ENCODE results near the gene FAM227B. TPM values are rescaled to one million over a fixed set of nuclear protein-coding genes. Genes with fewer than 3 reads are reported as not detected.
"Not testable (repeated sequence)": the region's sequence is repeated elsewhere in the genome, so short reads cannot be mapped to it uniquely, and the experiment has no call there.

FAM227B gene
- total RNA-seq, 1 donor from 2014 or later: 6.0 TPM

DNA sequence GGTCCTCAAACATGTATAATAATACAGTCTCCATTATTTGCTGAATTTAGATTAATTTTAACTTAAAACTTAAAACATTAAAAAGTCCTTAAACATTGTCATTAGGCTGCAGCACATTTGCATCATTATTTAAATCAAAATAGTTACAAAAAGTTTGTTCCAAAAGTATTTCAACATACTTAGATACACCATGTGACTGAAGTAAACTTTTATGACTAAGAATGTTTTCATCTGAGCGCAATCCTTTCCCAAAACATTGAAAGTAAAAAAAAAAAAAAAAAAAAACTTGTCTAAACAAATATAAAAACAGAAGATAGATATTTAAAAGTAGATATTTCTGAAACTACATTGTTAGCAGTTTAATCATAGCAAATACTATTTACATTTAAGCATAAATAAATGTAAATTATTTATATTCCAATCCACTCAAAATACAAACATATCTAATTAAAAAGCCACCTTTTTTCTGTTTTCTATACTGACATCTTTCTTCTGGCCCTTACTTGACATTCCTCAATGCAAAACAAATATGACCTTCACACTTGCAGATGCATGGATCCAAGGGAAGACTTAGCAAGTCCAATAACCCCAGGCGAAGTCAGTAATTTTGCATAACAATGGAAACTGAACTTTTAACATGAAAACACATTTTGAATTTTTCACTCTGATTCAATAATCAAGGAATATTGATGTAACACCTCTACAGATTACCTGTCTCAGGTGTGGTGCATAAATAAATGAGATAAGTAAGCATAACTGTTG, 10.3 kb downstream of the FAM227B start:
- no peak for DNase-seq (ENCODE audit: low spot score)

DNA sequence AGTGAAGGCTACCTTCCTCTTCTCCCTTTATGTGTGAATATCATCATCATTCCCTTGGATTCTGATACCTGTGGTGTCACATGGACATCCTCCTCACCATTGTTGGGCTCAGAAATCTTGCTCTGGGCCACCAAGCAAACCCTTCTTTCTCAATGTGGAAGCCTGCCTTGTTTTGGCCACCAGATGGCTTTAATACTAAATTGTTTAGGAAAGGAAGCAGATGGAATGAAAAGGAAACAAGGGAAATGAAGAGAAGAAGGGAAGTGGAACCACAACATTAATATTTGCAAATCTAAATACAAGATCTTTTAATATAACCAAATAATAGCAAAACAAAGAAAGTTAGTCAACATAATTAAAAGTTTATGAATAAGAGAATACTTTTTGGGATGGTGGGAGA, 14.0 kb downstream of the FAM227B start:
- no peak for DNase-seq (ENCODE audit: low spot score)

DNA sequence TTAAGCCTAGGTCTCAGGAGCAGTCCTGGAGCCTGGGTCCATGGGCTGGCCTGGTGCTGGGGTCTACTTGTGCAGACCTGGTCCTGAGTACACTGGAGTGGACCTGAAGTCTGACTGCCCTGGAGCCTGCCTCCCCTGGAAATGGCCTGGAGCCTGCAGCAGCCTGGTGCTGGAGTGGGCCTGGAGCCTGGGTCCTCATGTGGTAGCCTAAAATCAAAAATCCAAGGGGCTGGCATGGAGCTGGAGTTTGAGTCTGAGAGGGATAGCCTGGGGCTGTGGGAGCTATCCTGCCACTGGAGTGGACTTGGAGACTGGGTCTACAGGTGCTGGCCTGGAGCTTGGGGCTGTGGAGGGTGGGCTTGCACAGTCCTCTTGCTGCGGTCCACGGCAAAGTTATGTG, 15.0 kb downstream of the FAM227B start:
- DNase-seq (ENCODE audit: low spot score): no peak

DNA sequence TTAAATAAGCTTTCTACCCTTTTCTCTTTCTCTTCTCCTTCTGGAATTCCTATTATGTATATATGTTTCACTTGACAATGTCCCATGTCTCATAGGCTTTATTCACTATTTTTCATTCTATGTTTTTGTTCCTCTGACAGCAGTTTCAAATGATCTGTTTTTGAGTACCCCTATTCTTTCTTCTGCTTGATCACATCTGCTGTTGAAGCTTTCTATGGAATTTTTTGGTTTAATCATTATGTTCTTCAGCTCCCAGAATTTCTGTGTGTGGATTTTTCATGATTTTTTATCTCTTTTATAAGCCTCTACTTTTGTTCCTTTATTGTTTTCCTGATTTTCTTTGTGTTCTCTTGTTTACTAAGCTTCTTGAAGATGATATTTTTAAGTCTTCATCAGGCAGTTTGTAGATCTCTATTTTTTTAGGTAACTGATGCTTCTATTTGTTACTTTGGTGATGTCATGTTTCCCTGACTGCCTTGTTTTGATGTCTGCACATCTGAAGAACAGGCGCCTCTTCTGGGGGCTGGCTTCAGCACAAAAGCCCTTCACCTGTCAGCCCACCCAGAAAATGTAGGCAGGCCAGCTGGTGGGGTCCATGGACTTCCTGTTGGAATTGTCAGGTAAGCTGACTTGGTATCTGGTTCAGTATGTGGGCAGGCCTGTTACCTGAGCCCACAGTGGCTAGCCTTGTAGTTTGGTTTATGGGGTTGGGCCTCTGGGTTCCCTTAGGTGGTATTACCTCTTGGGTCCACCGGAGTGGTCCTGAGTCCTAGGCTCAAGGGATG, 15.8 kb downstream of the FAM227B start:
- no peak for DNase-seq (ENCODE audit: low spot score)

DNA sequence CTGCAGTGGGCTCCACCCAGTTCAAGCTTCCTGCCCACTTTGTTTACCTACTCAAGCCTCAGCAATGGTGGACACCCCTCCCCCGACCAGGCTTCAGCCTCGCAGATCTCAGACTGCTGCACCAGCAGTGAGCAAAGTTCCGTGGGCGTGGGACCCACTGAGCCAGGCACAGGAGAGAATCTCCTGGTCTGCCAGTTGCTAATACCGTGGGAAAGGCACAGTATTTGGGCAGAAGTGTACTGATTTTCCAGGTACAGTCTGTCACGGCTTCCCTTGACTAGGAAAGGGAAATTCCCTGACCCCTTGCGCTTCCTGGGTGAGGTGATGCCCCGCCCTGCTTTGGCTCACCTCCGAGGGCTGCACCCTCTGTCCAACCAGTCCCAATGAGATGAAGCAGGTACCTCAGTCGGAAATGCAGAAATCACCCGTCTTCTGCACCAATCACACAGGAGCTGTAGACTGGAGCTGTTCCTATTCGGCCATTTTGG, 27.7 kb downstream of the FAM227B start:
- not testable (repeated sequence) for DNase-seq (ENCODE audit: low spot score)

DNA sequence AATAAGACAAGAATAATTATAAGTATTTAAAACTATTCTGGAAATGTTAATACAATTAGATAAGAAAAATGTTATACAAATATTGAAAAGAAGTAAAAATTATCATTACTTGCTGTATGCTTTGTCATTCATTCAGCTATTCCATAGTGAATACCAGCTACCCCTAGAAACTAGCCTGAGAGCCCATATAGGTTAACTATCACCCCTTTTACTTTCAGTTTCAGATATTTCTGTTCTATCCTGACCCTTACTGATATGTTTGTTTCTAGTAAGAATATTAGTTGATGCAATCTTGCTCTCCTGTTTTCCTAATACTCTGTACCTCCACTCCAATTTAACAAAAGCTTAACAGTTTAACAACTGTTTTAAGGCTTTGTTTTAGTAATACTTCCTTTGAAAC, 31.6 kb downstream of the FAM227B start:
- no peak for DNase-seq (ENCODE audit: low spot score)

DNA sequence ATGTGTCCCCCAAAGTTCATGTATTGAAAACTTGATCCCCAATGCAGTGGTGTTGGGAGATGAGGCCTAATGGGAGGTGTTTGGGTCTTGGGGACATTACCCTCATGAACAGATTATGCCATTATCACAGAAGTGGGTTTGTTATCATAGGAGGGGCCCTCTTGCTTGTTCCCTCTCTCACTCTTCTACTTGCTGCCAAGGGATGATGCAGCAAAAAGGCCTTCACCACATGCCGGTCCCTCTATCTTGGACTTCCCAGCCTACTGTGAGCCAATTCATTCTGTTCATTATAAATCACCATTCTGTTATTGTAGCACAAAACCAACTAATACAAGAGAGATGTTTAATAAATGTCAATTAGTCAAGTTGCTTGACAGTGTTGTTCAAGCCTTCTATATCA, 47.2 kb downstream of the FAM227B start:
- no peak for DNase-seq (ENCODE audit: low spot score)

DNA sequence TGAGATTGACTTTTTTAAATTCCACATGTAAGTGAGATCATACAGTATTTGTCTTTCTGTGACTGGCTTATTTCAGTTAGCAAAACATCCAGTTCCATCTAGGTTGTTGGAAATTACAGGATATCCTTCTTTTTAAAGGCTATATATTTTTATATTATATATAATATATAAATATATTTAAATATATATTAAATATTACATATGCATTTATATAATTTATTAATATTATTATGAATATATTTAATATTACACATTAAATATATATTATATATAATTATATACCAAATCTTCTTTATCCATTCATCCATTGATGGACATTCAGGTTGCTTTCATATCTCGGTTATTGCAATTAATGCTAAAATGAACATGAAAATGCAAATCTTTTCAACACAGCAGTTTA, 49.9 kb downstream of the FAM227B start:
- DNase-seq (ENCODE audit: low spot score): no peak

DNA sequence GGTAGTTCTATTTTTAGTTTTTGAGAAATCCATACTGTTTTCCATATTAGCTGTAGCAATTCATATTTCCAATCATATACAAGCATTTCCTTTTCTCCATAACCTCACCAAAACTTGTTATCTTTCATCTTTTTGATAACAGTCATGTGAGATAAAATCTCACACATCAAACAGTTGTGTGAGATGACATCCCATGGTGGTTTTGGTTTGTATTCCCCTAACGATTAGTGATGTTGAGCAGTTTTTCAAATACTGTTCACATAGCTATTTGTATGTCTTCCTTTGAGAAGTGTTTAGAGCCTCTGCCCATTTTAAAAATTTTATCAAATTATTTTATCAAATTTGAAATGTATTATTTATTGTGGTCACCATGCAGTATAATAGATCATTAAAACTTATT, 50.4 kb downstream of the FAM227B start:
- DNase-seq (ENCODE audit: low spot score): no peak

DNA sequence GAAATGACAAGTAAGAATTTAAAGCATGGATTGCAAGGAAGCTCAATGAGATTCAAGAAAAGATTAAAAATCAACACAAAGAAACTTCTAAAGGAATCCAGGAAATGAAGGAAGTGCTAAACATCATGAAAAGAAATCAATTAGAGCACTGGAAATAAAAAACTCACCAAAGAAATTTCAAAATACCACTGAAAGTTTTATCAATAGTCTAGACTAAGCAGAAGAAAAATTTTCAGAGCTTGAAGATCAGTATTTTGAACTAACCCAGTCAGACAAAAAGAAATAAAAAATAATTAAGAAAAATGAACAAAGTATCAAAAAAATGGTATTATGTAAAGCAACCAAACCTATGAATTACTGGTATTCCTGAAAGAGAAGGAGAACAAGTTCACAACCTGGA, 60.6 kb downstream of the FAM227B start:
- no peak for DNase-seq (ENCODE audit: low spot score)

DNA sequence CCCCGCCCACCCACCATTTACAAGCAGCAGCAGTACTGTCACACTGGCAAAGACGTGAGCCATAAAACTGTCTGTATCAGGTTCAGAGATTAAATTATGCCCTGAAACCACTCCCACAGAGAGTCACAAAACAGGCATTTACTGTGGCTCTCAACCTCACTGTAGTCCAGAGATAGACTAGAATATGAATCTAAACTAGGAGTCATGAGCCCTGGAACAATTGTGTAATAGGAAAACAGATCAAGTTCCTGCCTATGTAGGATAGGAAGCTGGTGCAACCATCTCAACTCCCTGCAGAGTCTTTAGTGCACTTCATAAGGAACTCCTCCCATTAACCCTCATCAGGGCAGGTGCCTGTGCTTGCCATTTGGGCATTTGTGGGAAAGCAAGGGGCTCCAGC, 61.7 kb downstream of the FAM227B start:
- DNase-seq (ENCODE audit: low spot score): no peak

DNA sequence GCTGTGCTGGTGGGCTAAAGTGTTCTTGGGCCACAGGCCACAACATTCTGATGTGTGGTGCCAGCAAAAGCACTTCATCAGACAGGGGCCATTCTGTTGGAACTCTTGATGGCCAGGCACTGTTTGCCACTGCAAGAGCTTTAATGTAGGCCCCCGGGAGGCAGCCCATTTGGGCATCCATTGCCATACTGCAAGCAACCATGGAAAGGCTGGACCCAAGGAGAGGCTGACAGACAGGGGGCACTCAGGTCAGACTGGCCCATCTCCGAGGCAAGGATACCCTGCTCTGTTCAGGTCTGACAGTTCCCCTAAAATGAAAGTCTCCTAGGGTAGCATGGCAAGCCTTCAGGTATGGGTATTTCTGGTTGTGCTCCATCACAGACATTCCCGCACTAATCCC, 64.2 kb downstream of the FAM227B start:
- DNase-seq (ENCODE audit: low spot score): no peak

DNA sequence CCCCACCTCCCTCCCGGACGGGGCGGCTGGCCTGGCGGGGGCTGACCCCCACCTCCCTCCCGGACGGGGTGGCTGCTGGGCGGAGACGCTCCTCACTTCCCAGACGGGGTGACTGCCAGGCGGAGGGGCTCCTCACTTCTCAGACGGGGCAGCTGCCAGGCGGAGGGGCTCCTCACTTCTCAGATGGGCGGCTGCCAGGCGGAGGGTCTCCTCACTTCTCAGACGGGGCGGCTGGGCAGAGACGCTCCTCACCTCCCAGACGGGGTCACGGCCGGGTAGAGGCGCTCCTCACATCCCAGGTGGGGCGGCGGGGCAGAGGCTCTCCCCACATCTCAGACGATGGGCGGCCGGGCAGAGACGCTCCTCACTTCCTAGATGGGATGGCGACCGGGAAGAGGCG, 70.3 kb downstream of the FAM227B start:
- not testable (repeated sequence) for DNase-seq (ENCODE audit: low spot score)

DNA sequence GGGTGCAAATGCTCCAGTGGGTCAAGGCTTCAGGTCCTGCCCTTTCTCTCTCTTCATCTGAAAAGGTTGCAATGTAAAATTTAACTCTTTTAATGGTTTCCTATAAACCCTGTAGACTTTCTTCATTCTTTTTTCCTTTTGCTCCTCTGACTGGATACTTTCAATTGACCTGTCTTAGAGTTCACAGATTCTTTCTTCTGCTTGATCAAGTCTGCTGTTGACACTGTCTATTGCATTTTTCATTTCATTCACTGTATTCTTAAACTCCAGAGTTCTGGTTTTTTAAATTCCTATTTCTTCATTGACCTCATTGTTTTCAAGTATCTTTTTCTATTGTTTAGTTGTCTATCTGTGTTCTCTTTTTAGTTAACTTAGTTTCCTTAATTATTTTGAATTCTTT, 82.1 kb downstream of the FAM227B start:
- DNase-seq (ENCODE audit: low spot score): no peak

DNA sequence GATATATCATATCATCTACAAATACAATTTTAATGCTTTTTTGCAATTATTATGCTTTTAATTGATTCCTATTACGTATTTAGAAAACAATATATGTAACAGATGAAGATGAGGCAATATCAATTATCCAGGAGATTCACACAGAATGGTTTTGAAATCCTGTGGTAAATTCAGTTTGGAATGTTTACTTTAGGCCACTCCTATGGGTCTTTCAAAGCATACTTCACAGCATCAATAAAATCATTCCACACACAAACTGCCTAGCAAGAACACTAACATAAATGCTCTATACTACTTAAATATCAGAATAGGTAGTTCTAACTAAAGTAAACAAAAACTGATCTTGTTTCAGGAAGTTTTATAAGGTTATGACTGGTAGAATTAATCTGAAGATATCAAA, 90.5 kb downstream of the FAM227B start:
- DNase-seq (ENCODE audit: low spot score): no peak

DNA sequence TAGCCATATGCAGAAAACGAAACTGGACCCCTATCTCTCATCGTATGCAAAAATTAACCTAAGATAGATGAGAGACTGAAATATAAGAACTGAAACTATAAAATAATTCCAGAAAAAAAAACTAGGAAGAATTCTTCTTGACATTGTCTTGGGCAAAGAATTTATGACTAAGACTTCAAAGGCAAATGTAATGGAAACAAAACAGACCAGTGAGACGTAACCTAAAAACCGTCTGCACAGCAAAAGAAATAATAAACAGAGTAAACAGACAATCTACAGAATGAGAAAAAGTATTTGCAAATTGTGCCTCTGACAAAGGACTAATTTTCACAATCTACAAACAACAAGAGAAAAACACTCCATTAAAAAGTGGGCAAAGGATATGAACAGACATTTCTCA, 92.3 kb downstream of the FAM227B start:
- no peak for DNase-seq (ENCODE audit: low spot score)

DNA sequence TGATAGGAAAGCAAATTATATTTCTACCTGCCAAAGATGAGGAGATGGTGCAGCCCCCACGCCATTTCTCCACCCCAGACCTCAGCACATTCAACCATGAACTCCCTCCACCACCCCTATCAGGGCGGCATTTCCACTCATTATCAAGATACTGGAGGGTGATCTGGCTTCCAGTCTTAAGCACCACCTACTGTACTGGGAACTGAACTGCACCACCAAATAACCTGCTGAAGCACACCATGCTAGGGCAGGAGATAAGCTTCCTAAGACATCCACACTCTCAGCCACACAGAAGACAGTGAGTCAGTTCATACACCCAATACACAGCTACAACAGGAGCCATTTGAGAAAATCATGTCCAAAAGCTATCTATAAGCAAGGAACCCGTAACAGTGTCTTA, 98.8 kb downstream of the FAM227B start:
- DNase-seq (ENCODE audit: low spot score): no peak

DNA sequence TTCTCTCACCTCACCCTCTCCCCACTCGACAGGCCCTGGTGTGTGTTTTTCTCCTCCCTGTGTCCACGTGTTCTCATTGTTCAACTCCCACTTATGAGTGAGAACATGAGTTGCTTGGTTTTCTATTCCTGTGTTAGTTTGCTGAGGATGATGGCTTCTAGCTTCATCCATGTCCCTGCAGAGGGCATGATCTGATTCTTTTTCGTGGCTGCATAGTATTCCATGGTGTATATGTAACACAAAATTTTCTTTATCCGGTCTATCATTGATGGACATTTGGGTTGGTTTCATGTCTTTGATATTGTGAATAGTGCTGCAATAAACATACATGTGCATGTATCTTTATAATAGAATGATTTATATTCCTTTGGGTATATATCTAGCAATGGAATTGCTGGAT, 107.9 kb downstream of the FAM227B start:
- DNase-seq (ENCODE audit: low spot score): not testable (repeated sequence)

DNA sequence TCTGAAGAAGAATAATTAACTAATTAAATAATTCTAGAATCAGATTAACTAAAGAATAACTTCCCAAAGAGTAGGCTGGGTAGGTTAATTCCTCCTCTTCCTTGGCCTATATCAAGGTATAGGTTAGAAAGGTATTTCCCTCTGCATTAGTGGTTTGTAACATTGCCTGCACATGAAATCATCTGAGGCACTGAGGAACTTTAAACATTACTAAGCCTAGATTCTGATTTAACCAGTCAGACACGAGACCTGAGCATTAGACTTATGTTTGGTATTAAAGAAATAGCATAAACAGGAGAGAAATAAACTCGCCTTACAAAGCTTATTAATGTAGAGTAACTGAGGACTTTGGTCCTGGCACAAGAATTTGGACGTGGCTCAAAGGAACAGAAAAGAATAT, 113.4 kb downstream of the FAM227B start:
- no peak for DNase-seq (ENCODE audit: low spot score)

DNA sequence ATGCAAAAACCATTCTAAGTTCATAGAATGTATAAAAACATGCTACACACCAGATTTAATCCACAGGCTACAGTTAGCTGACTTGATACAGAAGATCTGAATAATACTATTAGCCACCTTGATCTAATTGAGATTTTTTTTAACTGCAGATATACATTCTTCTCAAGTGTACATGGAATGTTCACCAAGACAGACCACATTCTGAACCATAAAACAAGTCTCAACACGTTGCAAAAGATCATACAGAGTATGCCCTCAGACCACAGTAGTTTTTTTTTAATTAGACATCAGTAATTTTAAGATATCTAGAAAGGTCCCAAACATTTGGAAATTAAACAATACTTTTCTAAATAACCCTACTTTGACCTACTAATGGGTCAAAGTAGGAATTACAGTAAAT, 114.3 kb downstream of the FAM227B start:
- DNase-seq (ENCODE audit: low spot score): no peak

DNA sequence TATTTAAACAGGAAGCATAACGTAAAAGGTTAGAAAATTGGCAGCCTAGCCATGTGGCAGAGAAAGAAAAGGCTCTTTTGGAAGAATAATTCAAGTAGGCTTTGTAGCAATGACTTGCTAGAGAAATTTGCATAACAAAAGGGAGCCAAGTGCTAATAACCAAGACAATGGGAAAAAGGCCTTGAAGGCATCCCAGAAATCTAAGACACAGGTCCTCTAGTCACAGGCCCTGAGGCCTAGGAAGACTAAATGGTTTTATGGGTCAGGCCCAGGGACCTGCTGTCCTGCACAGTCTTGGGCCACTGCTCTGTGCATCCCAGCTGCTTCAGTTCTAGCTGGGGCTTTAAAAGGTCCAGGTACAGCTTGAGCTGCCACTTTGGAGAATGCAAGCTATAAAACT, 119.0 kb downstream of the FAM227B start:
- DNase-seq (ENCODE audit: low spot score): no peak

DNA sequence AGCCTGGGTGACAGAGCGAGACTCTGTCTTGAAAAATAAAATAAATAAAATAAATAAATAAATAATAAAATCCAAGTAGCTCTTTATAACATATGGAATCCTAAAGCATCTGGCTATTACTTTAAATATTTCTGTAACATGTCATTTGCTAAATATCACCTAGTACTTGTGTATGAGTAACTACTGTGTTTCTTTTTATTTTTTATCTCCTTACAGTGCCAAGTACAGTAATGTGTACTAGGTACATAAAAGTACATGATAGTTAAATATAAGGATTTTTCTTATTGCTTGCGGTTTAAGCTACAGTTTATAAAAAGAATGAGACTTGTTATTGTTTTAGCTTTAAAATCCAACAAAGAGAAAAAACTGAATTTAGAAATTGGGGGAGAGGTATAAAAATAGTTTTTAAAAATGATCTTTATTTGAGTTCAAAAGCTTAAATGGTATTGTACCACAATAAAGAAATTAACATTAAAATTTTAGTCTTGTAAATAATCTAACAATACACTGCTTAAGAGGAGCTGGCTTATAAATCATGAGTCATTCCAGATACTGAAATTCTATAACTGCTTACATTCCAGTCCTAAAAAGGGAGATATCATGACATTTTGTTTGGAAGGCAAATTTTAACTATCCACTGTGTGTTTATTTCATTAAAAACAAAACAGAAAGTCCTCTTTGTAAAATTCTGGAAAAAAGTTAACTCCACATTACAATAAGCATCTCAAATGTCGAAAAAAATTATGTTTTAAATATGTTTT, 124.4 kb downstream of the FAM227B start:
- DNase-seq (ENCODE audit: low spot score): no peak

DNA sequence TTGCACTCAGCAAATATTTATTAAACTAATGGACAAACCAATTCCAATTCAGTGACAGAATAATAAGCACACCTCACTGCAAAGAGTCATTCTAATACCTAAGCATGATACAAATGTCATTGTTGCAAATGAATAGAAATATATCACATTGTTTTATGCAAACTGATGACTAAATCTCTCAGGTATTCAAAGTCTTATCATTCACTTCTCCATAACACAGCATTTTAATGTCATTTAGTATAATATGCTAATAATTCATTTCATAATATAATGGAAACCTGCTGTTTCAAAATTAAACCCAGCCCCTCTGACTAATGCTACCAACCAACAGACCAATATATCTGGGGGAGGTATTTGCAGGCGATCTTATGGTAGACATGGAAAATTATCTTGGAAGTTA, 125.8 kb downstream of the FAM227B start:
- DNase-seq (ENCODE audit: low spot score): no peak

All from mucosa of gallbladder (tissue), 1 donor.